Caki2 (cell line): ENCODE data around the gene PHKB. TPM values are rescaled to one million over a fixed set of nuclear protein-coding genes. Genes with fewer than 3 reads are reported as not detected.
A peak's percentile ranks its signal among the peaks of the same experiment; 100 is the strongest.

Experiments
- DNase-seq: peaks from one replicate; pipeline ENCODE4 v3.0.0-alpha.2; 2015; ENCODE audit warnings: low read depth
- in situ Hi-C: cut with HindIII; loops from 2 replicates; pipeline ENCODE4 v1.10.0; 2016; ENCODE audit warnings: low sequenced_read_pairs, low pct_unique_long_range_greater_than_20kb, mixed read lengths
- total RNA-seq: library from RNA; depleted of rRNA; stranded (reverse); fragments of >200 nt; shearing (Covaris generic); gene quantifications from 2 replicates; pipeline ENCODE4 v1.2.3, GENCODE V29; 2014; ENCODE audit warnings: low replicate concordance; rRNA removed

The PHKB gene
- total RNA-seq, 1 experiment from 2014 or later = 27.2 TPM

GRCh38 chr16:47726031-47726675 lies 265.0 kb downstream of the PHKB start:
- DNase-seq = no peak
- in situ Hi-C loops = no loop called here

- in situ Hi-C loops = no loop called here
- no peak for DNase-seq
Observed at GRCh38 chr16:47727131-47727530, 266.0 kb downstream of the PHKB start.

GRCh38 chr16:47728205-47728604 lies 267.1 kb downstream of the PHKB start:
- in situ Hi-C loops = no loop called here
- DNase-seq = no peak

GRCh38 chr16:47729701-47730100 lies 268.6 kb downstream of the PHKB start:
- no peak for DNase-seq
- in situ Hi-C loops = no loop called here

GRCh38 chr16:47731252-47731651 lies 270.1 kb downstream of the PHKB start:
- in situ Hi-C loops = no loop called here
- no peak for DNase-seq

- DNase-seq = no peak
- in situ Hi-C loops = no loop called here
Observed at GRCh38 chr16:47732122-47732521, 271.0 kb downstream of the PHKB start.

GRCh38 chr16:47732523-47733111 lies 271.5 kb downstream of the PHKB start:
- peak; percentile 12 for DNase-seq

GRCh38 chr16:47734081-47734857 lies 273.1 kb downstream of the PHKB start:
- no peak for DNase-seq
- in situ Hi-C loops = no loop called here

More at GRCh38 chr16:47732523-47733111, 271.5 kb downstream of the PHKB start:
- in situ Hi-C loops = no loop called here

GRCh38 chr16:47734987-47735594 lies 274.0 kb downstream of the PHKB start:
- in situ Hi-C loops = no loop called here
- no peak for DNase-seq

- in situ Hi-C loops = no loop called here
- DNase-seq = no peak
Observed at GRCh38 chr16:47750371-47750770, 289.2 kb downstream of the PHKB start.

Other genes starting within 250 kb of the PHKB start
- gene ITFG1, start 268 bp upstream of the PHKB start, total RNA-seq = 34.1 and 47.8 TPM in 2 replicates